Measurements from ENCODE around the gene IGFBP3.

DNA sequence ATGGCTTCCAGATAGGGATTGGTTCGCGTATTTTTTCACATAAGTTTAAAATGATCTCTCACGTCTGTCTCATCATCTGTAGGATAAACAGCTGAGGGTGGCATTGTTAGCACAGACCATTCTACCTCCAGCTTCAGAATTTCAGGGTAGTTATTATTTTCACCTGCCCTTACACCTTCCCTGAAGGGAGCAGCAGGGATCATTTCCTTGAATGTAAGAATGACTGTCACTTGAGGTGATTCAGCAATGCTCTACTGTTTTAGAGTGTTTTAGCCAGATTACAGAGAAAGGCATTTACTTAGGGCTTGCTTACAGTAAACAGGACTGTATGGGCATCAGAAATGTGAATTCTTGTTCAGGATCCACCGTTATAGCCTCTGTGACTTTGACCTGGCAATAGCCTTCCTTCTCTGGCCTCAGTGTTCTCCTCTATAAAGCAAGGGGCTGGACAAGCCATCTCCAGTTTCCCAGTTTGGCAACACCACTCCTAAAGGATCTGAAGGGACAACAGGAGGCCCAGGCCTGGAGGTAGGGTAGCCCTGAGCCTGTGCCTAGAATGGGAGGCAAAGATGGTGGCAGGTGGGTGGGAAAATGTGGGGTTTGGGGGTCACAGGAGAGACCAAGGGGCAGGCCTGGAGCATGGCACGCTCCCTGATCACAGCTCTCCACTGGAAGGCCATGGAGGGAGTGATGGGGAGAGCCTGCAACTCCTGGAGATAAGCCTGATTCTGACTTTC, 34.0 kb downstream of the IGFBP3 start:
- no peak for TF ChIP-seq EP300 (IDR thresholded peaks at IDR 0.05; ENCODE audit: low read depth)
- TF ChIP-seq, protein P1, sequence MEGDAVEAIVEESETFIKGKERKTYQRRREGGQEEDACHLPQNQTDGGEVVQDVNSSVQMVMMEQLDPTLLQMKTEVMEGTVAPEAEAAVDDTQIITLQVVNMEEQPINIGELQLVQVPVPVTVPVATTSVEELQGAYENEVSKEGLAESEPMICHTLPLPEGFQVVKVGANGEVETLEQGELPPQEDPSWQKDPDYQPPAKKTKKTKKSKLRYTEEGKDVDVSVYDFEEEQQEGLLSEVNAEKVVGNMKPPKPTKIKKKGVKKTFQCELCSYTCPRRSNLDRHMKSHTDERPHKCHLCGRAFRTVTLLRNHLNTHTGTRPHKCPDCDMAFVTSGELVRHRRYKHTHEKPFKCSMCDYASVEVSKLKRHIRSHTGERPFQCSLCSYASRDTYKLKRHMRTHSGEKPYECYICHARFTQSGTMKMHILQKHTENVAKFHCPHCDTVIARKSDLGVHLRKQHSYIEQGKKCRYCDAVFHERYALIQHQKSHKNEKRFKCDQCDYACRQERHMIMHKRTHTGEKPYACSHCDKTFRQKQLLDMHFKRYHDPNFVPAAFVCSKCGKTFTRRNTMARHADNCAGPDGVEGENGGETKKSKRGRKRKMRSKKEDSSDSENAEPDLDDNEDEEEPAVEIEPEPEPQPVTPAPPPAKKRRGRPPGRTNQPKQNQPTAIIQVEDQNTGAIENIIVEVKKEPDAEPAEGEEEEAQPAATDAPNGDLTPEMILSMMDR (IDR thresholded peaks at IDR 0.05), result no peak
- TF ChIP-seq POLR2A (IDR thresholded peaks at IDR 0.05), result no peak
- no peak for TF ChIP-seq POLR2AphosphoS5 (IDR thresholded peaks at IDR 0.05)
